ENCODE results near the gene ZFR2. TPM values are rescaled to one million over a fixed set of nuclear protein-coding genes. Genes with fewer than 3 reads are reported as not detected.
A peak's percentile ranks its signal among the peaks of the same experiment; 100 is the strongest.

ZFR2 gene
- total and polyA plus RNA-seq, 2 of the 8 experiments (the other 6 are each of a cell fraction or from before 2014, with no cell fraction given), result 14.5 to 28.4 TPM

- no peak for TF ChIP-seq CHD7 (IDR thresholded peaks at IDR 0.05; ENCODE audit: insufficient replicate concordance, low read length)
- TF ChIP-seq SIX5 (IDR thresholded peaks at IDR 0.05; ENCODE audit: low read depth, low read length), result peak; percentile 76
- no peak for TF ChIP-seq CTCF (IDR thresholded peaks at IDR 0.05; ENCODE audit: control extremely low read depth in 1 of 3, insufficient read depth in 1 of 3, low read depth in 1 of 3, low read length in 3 of 3)
- no peak for TF ChIP-seq RFX5 (IDR thresholded peaks at IDR 0.05; ENCODE audit: borderline replicate concordance, low read depth, low read length)
- peak; percentile 79 for TF ChIP-seq TBP (IDR thresholded peaks at IDR 0.05; ENCODE audit: low read depth, low read length)
- peak; percentile 47 to 67; a peak in 1 of 4 replicates for TF ChIP-seq HDAC2 (IDR thresholded peaks at IDR 0.05; ENCODE audit: borderline replicate concordance in 1 of 2, low read depth in 2 of 2, low read length in 2 of 2)
Measured at GRCh38 chr19:3762501-3763459, 106.1 kb downstream of the ZFR2 start, which contains the start of gene MRPL54 (continued).

All from H1 (cell line).